GM12878 (cell line): ENCODE measurements around the gene MMRN2. TPM values are rescaled to one million over a fixed set of nuclear protein-coding genes. Genes with fewer than 3 reads are reported as not detected.

Experiments used
- ATAC-seq: fragments of 200-7000 bp; cut with Tn5 transposase; 3 replicates; pipeline ENCODE4 v1.9.1; 2020; ENCODE audit warnings: mild to moderate bottlenecking, moderate library complexity
- BruUV-seq: library from RNA; stranded (reverse); fragments of 400-500 nt; replicated peaks from 2 replicates; lab custom pipeline; 2021; lab: Mats Ljungman, UMichigan
- CTCF ChIA-PET: fragments of 300-600 bp; sonication (Branson Sonifier 250); formaldehyde crosslinking; extraction: SDS; loops from one replicate; lab custom pipeline; 2021; ENCODE audit warnings: inconsistent platforms; lab: Yijun Ruan, JAX
- POLR2A ChIA-PET: fragments of 350-600 bp; formaldehyde crosslinking; extraction: SDS; loops from one replicate; lab custom pipeline; 2021; ENCODE audit warnings: inconsistent platforms; lab: Charles Lee
- RAD21 ChIA-PET: fragments of 300-600 bp; sonication (Branson Sonifier 250); formaldehyde crosslinking; loops from one replicate; lab custom pipeline; 2023; ENCODE audit warnings: antibody characterized with exemption; ENCODE audit not compliant: unreplicated experiment; lab: Charles Lee
- SMC1A ChIA-PET: fragments of 300-600 bp; sonication (Branson Sonifier 250); formaldehyde crosslinking; loops from one replicate; lab custom pipeline; 2023; ENCODE audit not compliant: unreplicated experiment, uncharacterized antibody; lab: Charles Lee
- DNase-seq: peaks from one replicate; pipeline ENCODE4 v3.0.0-alpha.2; 2011; ENCODE audit warnings: low read depth, low spot score
- FAIRE-seq: peaks from 3 replicates; lab custom pipeline; 2011; peaks lifted over from hg19 to GRCh38; lab: Jason Lieb, UNC
- H2AFZ ChIP-seq: 2 replicates; pipeline ENCODE4 v1.6.0; 2011; ENCODE audit warnings: low read depth, low read length, control low read depth; ENCODE audit not compliant: control insufficient read depth
- H3K27ac ChIP-seq: 2 replicates; pipeline ENCODE4 v1.5.1; 2011; ENCODE audit warnings: control low read depth; ENCODE audit not compliant: control insufficient read depth, insufficient read depth
- H3K27me3 ChIP-seq, 2 experiments: replicated peaks in 1 of 2; 2 replicates each; pipeline versions ENCODE4 v1.6.0 to v1.6.1; 2011; ENCODE audit warnings: low read length in 1 of 2; ENCODE audit not compliant: control insufficient read depth in 2 of 2, insufficient read depth in 2 of 2
- H3K36me3 ChIP-seq, 2 experiments: 2 replicates each; pipeline ENCODE4 v1.5.1; 2011; ENCODE audit warnings: low read length in 1 of 2; ENCODE audit not compliant: control insufficient read depth in 2 of 2, insufficient read depth in 2 of 2
- H3K4me1 ChIP-seq: 2 replicates; pipeline ENCODE4 v1.6.1; 2011; ENCODE audit warnings: mild to moderate bottlenecking, low read length, moderate library complexity, mixed read lengths; ENCODE audit not compliant: control insufficient read depth, insufficient read depth
- H3K4me2 ChIP-seq: 2 replicates; pipeline ENCODE4 v1.6.0; 2011; ENCODE audit warnings: control low read depth; ENCODE audit not compliant: control insufficient read depth, insufficient read depth
- H3K4me3 ChIP-seq: fragments of 200-600 bp; sonication (generic); 2 replicates; pipeline ENCODE4 v1.5.1; 2016
- H3K79me2 ChIP-seq: 2 replicates; pipeline ENCODE4 v1.6.0; 2011; ENCODE audit warnings: low read length; ENCODE audit not compliant: control insufficient read depth, insufficient read depth
- H3K9ac ChIP-seq: 2 replicates; pipeline ENCODE4 v1.8.0; 2011; ENCODE audit warnings: low read length, control low read depth, mixed read lengths; ENCODE audit not compliant: control insufficient read depth, insufficient read depth
- H3K9me3 ChIP-seq: replicated peaks from 3 replicates; pipeline ENCODE4 v1.5.1; 2011; ENCODE audit warnings: mild to moderate bottlenecking, low read length; ENCODE audit not compliant: control insufficient read depth, insufficient read depth
- H4K20me1 ChIP-seq: 2 replicates; pipeline ENCODE4 v1.6.0; 2011; ENCODE audit not compliant: control insufficient read depth, insufficient read depth
- DPF2 ChIP-seq: fragments of 450-650 bp; IDR thresholded peaks from 2 replicates; pipeline ENCODE4 v1.6.1; 2017; ENCODE audit warnings: mild to moderate bottlenecking
- ETV6 ChIP-seq, 2 experiments: fragments of 450-650 bp in 1 of 2; IDR thresholded peaks in 1 of 2; conservative IDR thresholded peaks in 1 of 2; 2 replicates each; pipeline ENCODE4 v1.6.1; 2014; ENCODE audit warnings: antibody characterized with exemption in 1 of 2, borderline replicate concordance in 1 of 2, low read depth in 1 of 2, mild to moderate bottlenecking in 1 of 2, moderate library complexity in 1 of 2
- IRF5 ChIP-seq: fragments of 450-650 bp; IDR thresholded peaks from 2 replicates; pipeline ENCODE4 v1.6.1; 2017; ENCODE audit warnings: borderline replicate concordance
- JUND ChIP-seq: IDR thresholded peaks from 2 replicates; pipeline ENCODE4 v1.6.1; 2012; ENCODE audit warnings: low read depth, mild to moderate bottlenecking, low read length, improper control_type of control experiment, moderate library complexity
- PAX5 ChIP-seq: IDR thresholded peaks from 2 replicates; pipeline ENCODE4 v1.6.1; 2011; ENCODE audit warnings: low read depth, low read length, borderline replicate concordance
- PAX8 ChIP-seq: fragments of 450-650 bp; IDR thresholded peaks from 2 replicates; pipeline ENCODE4 v1.6.1; 2017; ENCODE audit warnings: mild to moderate bottlenecking, moderate library complexity
- ZBTB11 ChIP-seq: fragments of 450-650 bp; formaldehyde crosslinking; IDR thresholded peaks from 2 replicates; pipeline ENCODE4 v1.5.0; 2022; ENCODE audit warnings: mild to moderate bottlenecking, missing genetic modification characterization
- ZNF384 ChIP-seq: IDR thresholded peaks from 2 replicates; pipeline ENCODE4 v1.6.1; 2012; ENCODE audit warnings: low read depth, mild to moderate bottlenecking, low read length, improper control_type of control experiment, borderline replicate concordance
- WGBS: methylation state at CpG from one replicate; pipeline ENCODE4 v1.1.6; 2016; ENCODE audit warnings: low lambda C conversion rate; ENCODE audit not compliant: insufficient replicate concordance, insufficient coverage; ENCODE audit errors: missing lambda C conversion rate; 5-methylcytosine and 5-hydroxymethylcytosine counted together
- in situ Hi-C: fragments of 300-500 bp; cut with MboI; formaldehyde crosslinking; loops from 9 replicates; pipeline ENCODE4 v1.14.3; 2018; ENCODE audit warnings: mixed read lengths
- intact Hi-C: fragments of 100-400 bp; cut with micrococcal nuclease; formaldehyde crosslinking; loops from one replicate; pipeline ENCODE4 v1.14.2; 2022; ENCODE audit not compliant: unreplicated experiment
- polyA plus RNA-seq, 11 experiments: library from polyadenylated mRNA; depleted of rRNA in 4 of 11; unstranded in 6 of 11; stranded (reverse) in 5 of 11; fragments of >200 nt; fragmentation: Nextera tagmentation in 4 of 11; fragmentation: Illumina TruSeq in 1 of 11; extraction: Ambion mirVana in 4 of 11; extraction: Trizol in 1 of 11; gene quantifications; 1 replicate in 1 of 11; 2 replicates in 10 of 11; pipeline versions ENCODE4 v1.2.1 to v1.2.3, GENCODE V29; 2011 to 2016; ENCODE audit warnings: inconsistent platforms in 2 of 11, missing spikeins in 2 of 11, low read depth in 1 of 11
- total RNA-seq, 4 experiments: library from RNA; depleted of rRNA in 3 of 4; stranded (reverse); fragments of >200 nt in 3 of 4; fragmentation: Illumina TruSeq in 1 of 4; extraction: Trizol in 1 of 4; gene quantifications; 2 replicates each; pipeline versions ENCODE4 v1.2.1 to v1.2.3, GENCODE V29; 2013 to 2021

MMRN2 gene
- total and polyA plus RNA-seq, 10 of the 15 experiments (the other 5 are each of a cell fraction or from before 2014, with no cell fraction given), result 0.09 to 1.0 (median 0.54) TPM; not detected in 3

GRCh38 chr10:86898511-86898910, 58.9 kb downstream of the MMRN2 start:
- no peak for FAIRE-seq
- CTCF ChIA-PET, result interaction anchor here (0.9 to 5.9 kb wide), 12 partner anchors 9 to 210 kb away, joined by 4 to 86 read pairs (median 7); no protein-coding TSS in a partner anchor
- no peak overlapping the region for H2AFZ ChIP-seq
- TF ChIP-seq PAX8, result no peak
- TF ChIP-seq IRF5, result no peak
- no peak for TF ChIP-seq PAX5
- no peak for TF ChIP-seq ZBTB11 (CRISPR knock-in tag)
- TF ChIP-seq ETV6 (conservative IDR thresholded peaks at IDR 0.05 in 1 of 2, IDR thresholded peaks at IDR 0.05 in 1 of 2; ENCODE audit: borderline replicate concordance in 1 of 2, low read depth in 1 of 2), result no peak
- no peak for TF ChIP-seq DPF2
- no peak for TF ChIP-seq JUND
- no peak for TF ChIP-seq ZNF384
- TF ChIP-seq, all 136 proteins: peak for 0
- ChIA-PET SMC1A (interaction anchor here (0.7 to 3.9 kb wide), 10 partner anchors 9 to 898 kb away, joined by 3 to 19 read pairs (median 4); no protein-coding TSS in a partner anchor), RAD21 (interaction anchor here (0.7 to 3.5 kb wide), 6 partner anchors 20 to 208 kb away, joined by 3 to 16 read pairs (median 8); no protein-coding TSS in a partner anchor), POLR2A (no interaction called here)
- Histone ChIP-seq H3K36me3 (peaks cover 2 to 4% of the 10 kb centered on the region in 2 experiments; a peak in 3 of 4 replicates), H4K20me1 (no peaks in the 10 kb centered on the region), H3K27me3 (no peaks in the 10 kb centered on the region), H3K4me3 (no peak overlapping the region), H3K9me3 (no peaks in the 10 kb centered on the region), H3K27ac (no peak overlapping the region), H3K4me2 (no peak overlapping the region), H3K9ac (no peak overlapping the region), H3K4me1 (no peaks in the 10 kb centered on the region), H3K79me2 (no peaks in the 10 kb centered on the region)
- intact Hi-C loops, result no loop called here
- in situ Hi-C loops, result loop anchor here (5.0 kb wide), 1 partner anchor 196 kb away; no protein-coding TSS in a partner anchor
- no TSS peak for BruUV-seq
- DNase-seq, result no peak
- 96% methylated on average over 4 of the region's 4 CpGs for WGBS
- no peak for ATAC-seq
